Mesenchymal stem cell (in vitro differentiated cells and primary cell): ENCODE results near the gene ORC1.

Experiments used
- DNase-seq: peaks from one replicate; pipeline ENCODE4 v3.0.0-alpha.2; 2013
- H2AFZ ChIP-seq: one replicate; pipeline ENCODE4 v1.6.1; 2013; ENCODE audit warnings: low read depth, mild to moderate bottlenecking, control low read depth, inconsistent platforms, low read length, moderate library complexity
- H2AK5ac ChIP-seq: 2 replicates; pipeline ENCODE4 v1.6.1; 2013; ENCODE audit warnings: low read length, moderate library complexity, mild to moderate bottlenecking, inconsistent platforms; ENCODE audit not compliant: severe bottlenecking
- H2BK120ac ChIP-seq: one replicate; pipeline ENCODE4 v1.6.1; 2013; ENCODE audit warnings: low read depth, mild to moderate bottlenecking, inconsistent platforms, low read length, moderate library complexity
- H2BK12ac ChIP-seq, 2 experiments: one replicate each; pipeline ENCODE4 v1.6.1; 2013; ENCODE audit warnings: inconsistent platforms in 2 of 2, low read length in 2 of 2, mild to moderate bottlenecking in 2 of 2, moderate library complexity in 2 of 2, control low read depth in 1 of 2
- H2BK15ac ChIP-seq: one replicate; pipeline ENCODE4 v1.6.1; 2013; ENCODE audit warnings: mild to moderate bottlenecking, low read depth, inconsistent platforms; ENCODE audit not compliant: poor library complexity, severe bottlenecking
- H2BK5ac ChIP-seq: 2 replicates; pipeline ENCODE4 v1.6.1; 2013; ENCODE audit warnings: low read depth, mild to moderate bottlenecking, low read length, control low read depth, inconsistent platforms; ENCODE audit not compliant: poor library complexity, severe bottlenecking
- H3K14ac ChIP-seq, 2 experiments: one replicate each; pipeline ENCODE4 v1.6.1; 2013; ENCODE audit warnings: inconsistent platforms in 2 of 2, low read length in 2 of 2, control low read depth in 1 of 2, mild to moderate bottlenecking in 1 of 2, moderate library complexity in 1 of 2
- H3K18ac ChIP-seq, 2 experiments: one replicate each; pipeline ENCODE4 v1.6.1; 2013; ENCODE audit warnings: inconsistent platforms in 2 of 2, low read length in 2 of 2, control low read depth in 1 of 2, low read depth in 1 of 2, mild to moderate bottlenecking in 1 of 2
- H3K23ac ChIP-seq, 2 experiments: one replicate each; pipeline ENCODE4 v1.6.1; 2013; ENCODE audit warnings: inconsistent platforms in 2 of 2, low read length in 2 of 2, mild to moderate bottlenecking in 2 of 2, moderate library complexity in 2 of 2, control low read depth in 1 of 2
- H3K27ac ChIP-seq: 2 replicates; pipeline ENCODE4 v1.5.1; 2013; ENCODE audit warnings: mild to moderate bottlenecking, moderate library complexity, low read length, control low read depth, inconsistent platforms; ENCODE audit not compliant: poor library complexity, severe bottlenecking
- H3K27me3 ChIP-seq, 2 experiments: 2 replicates each; pipeline versions ENCODE4 v1.6.1 to v1.7.0; 2013; ENCODE audit warnings: low read length in 2 of 2, mild to moderate bottlenecking in 2 of 2, moderate library complexity in 2 of 2, control low read depth in 1 of 2, inconsistent platforms in 1 of 2; ENCODE audit not compliant: control insufficient read depth in 1 of 2, insufficient read depth in 1 of 2
- H3K36me3 ChIP-seq, 2 experiments: 2 replicates each; pipeline versions ENCODE4 v1.6.1 to v1.7.0; 2013; ENCODE audit warnings: low read length in 2 of 2, control low read depth in 1 of 2, inconsistent platforms in 1 of 2, low read depth in 1 of 2, mild to moderate bottlenecking in 1 of 2; ENCODE audit not compliant: insufficient read depth in 2 of 2, control insufficient read depth in 1 of 2
- H3K4ac ChIP-seq, 2 experiments: one replicate each; pipeline ENCODE4 v1.6.1; 2013; ENCODE audit warnings: inconsistent platforms in 2 of 2, low read length in 2 of 2, mild to moderate bottlenecking in 2 of 2, moderate library complexity in 2 of 2, control low read depth in 1 of 2, low read depth in 1 of 2
- H3K4me1 ChIP-seq: 2 replicates; pipeline ENCODE4 v1.6.1; 2013; ENCODE audit warnings: low read depth, low read length, control low read depth; ENCODE audit not compliant: control insufficient read depth, insufficient read depth
- H3K4me2 ChIP-seq: 2 replicates; pipeline ENCODE4 v1.6.1; 2013; ENCODE audit warnings: low read length, mild to moderate bottlenecking, inconsistent platforms; ENCODE audit not compliant: poor library complexity, severe bottlenecking
- H3K4me3 ChIP-seq, 2 experiments: 2 replicates each; pipeline versions ENCODE4 v1.5.1 to v1.7.0; 2013; ENCODE audit warnings: low read length in 2 of 2, mild to moderate bottlenecking in 2 of 2, control low read depth in 1 of 2, low read depth in 1 of 2; ENCODE audit not compliant: insufficient read depth in 1 of 2
- H3K79me1 ChIP-seq: replicated peaks from 2 replicates; pipeline ENCODE4 v1.6.1; 2013; ENCODE audit warnings: mild to moderate bottlenecking, control low read depth, low read length, inconsistent platforms; ENCODE audit not compliant: poor library complexity, severe bottlenecking
- H3K9ac ChIP-seq: 2 replicates; pipeline ENCODE4 v1.7.0; 2013; ENCODE audit warnings: mild to moderate bottlenecking, low read length, moderate library complexity
- H3K9me3 ChIP-seq: 2 replicates; pipeline ENCODE4 v1.7.0; 2013; ENCODE audit warnings: mild to moderate bottlenecking, low read length; ENCODE audit not compliant: control insufficient read depth
- H4K8ac ChIP-seq: one replicate; pipeline ENCODE4 v1.6.1; 2013; ENCODE audit warnings: inconsistent platforms, mild to moderate bottlenecking, low read length, moderate library complexity
- H4K91ac ChIP-seq: one replicate; pipeline ENCODE4 v1.6.1; 2013; ENCODE audit warnings: mild to moderate bottlenecking, low read length, inconsistent platforms
- WGBS: methylation state at CpG from one replicate; pipeline ENCODE4 v1.1.7; 2013; ENCODE audit warnings: mixed read lengths; 5-methylcytosine and 5-hydroxymethylcytosine counted together

Gene ORC1

DNA sequence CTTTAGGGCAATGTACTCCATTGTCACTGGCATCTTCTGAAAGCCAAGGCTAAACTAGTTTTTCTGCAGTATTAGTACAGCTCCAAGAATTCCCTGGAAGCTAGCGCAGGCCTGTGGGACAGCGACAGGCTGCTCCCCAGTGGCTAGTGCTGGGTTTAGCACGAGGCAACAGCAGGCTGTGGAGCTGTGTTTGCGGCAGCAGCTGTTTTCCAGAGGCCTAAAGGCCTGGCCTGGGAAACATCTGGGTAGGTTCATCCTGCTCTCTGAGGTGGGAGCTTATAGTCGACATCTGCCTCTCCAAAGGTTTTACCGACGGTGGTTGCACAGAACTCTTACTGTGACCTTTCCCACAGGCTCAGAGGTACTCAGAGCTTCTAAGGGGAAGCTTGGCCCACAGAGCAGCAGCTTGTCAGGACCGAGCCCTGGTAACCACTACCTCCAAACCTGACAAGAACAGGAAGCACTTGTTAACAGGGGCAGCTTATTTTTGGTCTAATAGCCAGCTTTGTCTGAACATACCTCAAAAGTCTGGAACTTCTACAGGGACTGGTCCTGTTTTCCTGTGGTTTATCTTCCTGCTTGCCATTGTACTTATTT, 55.4 kb downstream of the ORC1 start:
- peak overlapping the region; percentile 19 for H4K8ac ChIP-seq
- no peak overlapping the region for H3K23ac ChIP-seq
- peaks cover 2% of the 10 kb centered on the region for H3K4me1 ChIP-seq
- 33% methylated on average over 8 of the region's 8 CpGs for WGBS
- no peaks in the 10 kb centered on the region for H3K9me3 ChIP-seq
- no peak overlapping the region for H2AK5ac ChIP-seq
- H4K91ac ChIP-seq: no peak overlapping the region
- H2BK120ac ChIP-seq: no peak overlapping the region
- H3K27me3 ChIP-seq: no peaks in the 10 kb centered on the region
- H3K79me1 ChIP-seq: peaks cover under 1% of the 10 kb centered on the region
- peak; percentile 61 for DNase-seq
- no peak overlapping the region for H3K4ac ChIP-seq
- H2BK5ac ChIP-seq: no peak overlapping the region
- H3K36me3 ChIP-seq: peaks cover 28 to 52% of the 10 kb centered on the region in 2 experiments
- H3K4me2 ChIP-seq: no peak overlapping the region
- no peak overlapping the region for H3K18ac ChIP-seq
- H2BK12ac ChIP-seq: no peak overlapping the region
- H2BK15ac ChIP-seq: no peak overlapping the region
- no peak overlapping the region for H3K14ac ChIP-seq
- H3K9ac ChIP-seq: no peak overlapping the region
- no peak overlapping the region for H3K4me3 ChIP-seq
- no peak overlapping the region for H2AFZ ChIP-seq
- H3K27ac ChIP-seq: no peak overlapping the region

DNA sequence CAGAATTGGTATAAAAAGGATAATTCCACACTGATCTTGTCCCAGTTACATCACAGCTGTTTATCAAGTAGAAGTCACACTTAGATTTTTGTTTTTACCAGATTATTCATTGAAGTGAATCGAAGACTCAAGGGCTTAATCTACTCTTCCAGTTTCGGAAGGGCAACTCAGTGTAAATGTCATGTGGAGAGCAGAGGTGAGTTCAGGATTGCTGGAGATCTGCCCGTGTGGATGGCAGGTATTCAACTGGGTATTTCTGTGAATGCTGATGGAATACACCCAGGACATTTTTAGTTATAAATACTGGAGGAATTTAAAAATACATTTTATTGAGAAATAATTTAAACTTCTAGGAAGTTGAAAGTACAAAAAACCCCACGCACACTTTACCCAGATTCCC, 57.6 kb downstream of the ORC1 start:
- Histone ChIP-seq H3K18ac (no peak overlapping the region), H3K14ac (no peak overlapping the region), H2AK5ac (no peak overlapping the region), H2BK12ac (no peak overlapping the region), H3K27me3 (no peaks in the 10 kb centered on the region), H3K4ac (no peak overlapping the region), H2BK120ac (no peak overlapping the region), H3K9ac (no peak overlapping the region), H4K91ac (no peak overlapping the region), H3K79me1 (no peaks in the 10 kb centered on the region), H2BK15ac (no peak overlapping the region), H3K27ac (no peak overlapping the region), H4K8ac (no peak overlapping the region), H2BK5ac (no peak overlapping the region), H2AFZ (no peak overlapping the region), H3K36me3 (peaks cover 14 to 31% of the 10 kb centered on the region in 2 experiments), H3K4me2 (no peak overlapping the region), H3K23ac (no peak overlapping the region), H3K4me1 (peaks cover 2% of the 10 kb centered on the region), H3K4me3 (no peak overlapping the region), H3K9me3 (no peaks in the 10 kb centered on the region)
- DNase-seq: no peak
- WGBS: 99% methylated on average over 4 of the region's 4 CpGs

DNA sequence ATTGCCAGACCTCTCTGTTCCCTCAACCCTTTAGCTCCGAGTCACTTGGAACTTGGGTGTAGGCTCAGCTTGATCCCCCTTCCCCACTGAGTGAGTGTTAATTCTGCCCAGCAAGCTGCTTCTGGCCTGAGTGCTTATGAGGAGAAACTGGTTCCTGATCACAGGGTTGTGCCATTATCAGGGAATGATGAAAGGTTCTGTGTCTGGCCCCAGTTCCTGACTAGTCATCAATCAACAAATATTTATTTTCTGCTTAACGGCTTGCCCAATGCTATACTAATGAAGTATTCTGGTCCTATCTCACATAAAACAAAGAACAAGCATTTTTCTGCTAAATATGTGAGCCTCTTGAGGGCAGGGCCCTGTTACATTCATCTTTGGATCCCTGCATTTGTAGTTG, 59.0 kb downstream of the ORC1 start:
- Histone ChIP-seq H3K18ac (no peak overlapping the region), H3K4ac (no peak overlapping the region), H3K23ac (no peak overlapping the region), H3K79me1 (no peaks in the 10 kb centered on the region), H2BK120ac (no peak overlapping the region), H3K4me1 (peaks cover 2% of the 10 kb centered on the region), H2BK12ac (no peak overlapping the region), H4K8ac (peak overlapping the region; percentile 7), H3K27me3 (no peaks in the 10 kb centered on the region), H4K91ac (no peak overlapping the region), H2AFZ (no peak overlapping the region), H3K9me3 (no peaks in the 10 kb centered on the region), H2BK5ac (no peak overlapping the region), H3K9ac (no peak overlapping the region), H3K4me3 (no peak overlapping the region), H2BK15ac (no peak overlapping the region), H3K36me3 (peaks cover 10 to 25% of the 10 kb centered on the region in 2 experiments), H3K14ac (no peak overlapping the region), H3K27ac (no peak overlapping the region), H3K4me2 (no peak overlapping the region), H2AK5ac (no peak overlapping the region)
- WGBS: 91% methylated on average over 1 of the region's 2 CpGs
- no peak for DNase-seq

DNA sequence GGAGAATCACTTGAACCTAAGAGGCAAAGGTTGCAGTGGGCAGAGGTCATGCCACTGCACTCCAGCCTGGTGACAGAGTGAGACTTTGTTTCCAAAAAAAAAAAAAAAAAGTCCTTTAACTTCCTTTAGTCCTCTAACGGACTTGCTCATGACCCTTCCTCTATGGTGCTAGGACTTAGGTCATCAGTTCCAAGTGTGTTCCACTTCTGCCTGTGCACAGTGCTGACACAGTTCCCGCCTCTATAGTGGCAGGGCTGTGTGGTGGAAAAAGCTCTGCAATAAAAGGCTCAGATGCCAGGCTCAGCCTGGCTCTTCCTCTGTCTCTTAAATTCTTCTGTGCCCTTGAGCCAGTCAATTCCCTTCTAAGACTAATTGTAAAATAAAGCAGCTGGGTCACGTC, 60.2 kb downstream of the ORC1 start:
- Histone ChIP-seq H2AFZ (no peak overlapping the region), H2BK5ac (no peak overlapping the region), H4K91ac (no peak overlapping the region), H3K27me3 (no peaks in the 10 kb centered on the region), H2BK120ac (no peak overlapping the region), H2AK5ac (no peak overlapping the region), H3K27ac (no peak overlapping the region), H3K4ac (no peak overlapping the region), H3K4me3 (no peak overlapping the region), H2BK15ac (no peak overlapping the region), H2BK12ac (no peak overlapping the region), H3K23ac (no peak overlapping the region), H3K9ac (no peak overlapping the region), H3K18ac (no peak overlapping the region), H3K36me3 (peaks cover 5 to 32% of the 10 kb centered on the region in 2 experiments), H3K4me1 (peaks cover 2% of the 10 kb centered on the region), H4K8ac (no peak overlapping the region), H3K14ac (no peak overlapping the region), H3K79me1 (no peaks in the 10 kb centered on the region), H3K9me3 (no peaks in the 10 kb centered on the region), H3K4me2 (no peak overlapping the region)
- 82% methylated on average over 3 of the region's 3 CpGs for WGBS
- no peak for DNase-seq
